ENCODE measurements around the gene SLC24A4.

SLC24A4 gene

DNA sequence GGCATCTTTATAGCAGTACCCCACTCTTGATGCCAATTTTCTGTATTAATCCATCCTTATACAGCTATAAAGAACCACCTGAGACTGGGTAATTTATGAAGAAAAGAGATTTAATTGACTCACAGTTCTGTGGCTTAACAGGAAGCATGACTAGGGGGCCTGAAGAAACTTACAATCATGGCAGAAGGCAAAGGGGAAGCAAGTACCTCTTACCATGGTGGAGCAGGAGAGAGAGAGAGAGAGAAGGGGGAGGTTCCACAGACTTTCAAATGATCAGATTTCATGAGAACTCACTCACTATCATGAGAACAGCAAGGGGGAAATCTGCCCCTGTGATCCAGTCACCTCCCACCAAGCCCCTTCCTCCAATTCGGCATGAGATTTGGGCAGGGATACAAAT, 84.4 kb downstream of the SLC24A4 start:
- DNase-seq, result no peak

DNA sequence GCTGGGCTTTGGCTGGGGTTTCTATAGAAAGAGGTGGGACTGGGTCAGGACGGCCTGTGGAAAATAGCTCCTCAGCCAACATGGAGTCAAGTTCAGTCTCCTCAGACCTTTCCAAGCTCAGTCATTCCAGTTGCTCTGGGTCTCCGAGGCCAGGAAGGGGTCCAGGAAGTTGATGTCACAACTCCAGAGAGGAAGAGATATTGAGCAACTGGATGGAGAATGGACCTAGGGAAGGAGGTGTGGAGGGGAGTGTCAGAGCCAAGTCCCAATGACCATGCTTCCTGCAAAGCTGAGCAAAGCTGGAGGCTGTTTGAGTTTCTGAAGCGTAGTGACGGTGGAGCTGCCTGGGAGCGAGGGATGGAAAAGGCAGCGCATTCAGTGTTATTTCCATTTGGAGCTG, 86.1 kb downstream of the SLC24A4 start:
- no peak for DNase-seq

DNA sequence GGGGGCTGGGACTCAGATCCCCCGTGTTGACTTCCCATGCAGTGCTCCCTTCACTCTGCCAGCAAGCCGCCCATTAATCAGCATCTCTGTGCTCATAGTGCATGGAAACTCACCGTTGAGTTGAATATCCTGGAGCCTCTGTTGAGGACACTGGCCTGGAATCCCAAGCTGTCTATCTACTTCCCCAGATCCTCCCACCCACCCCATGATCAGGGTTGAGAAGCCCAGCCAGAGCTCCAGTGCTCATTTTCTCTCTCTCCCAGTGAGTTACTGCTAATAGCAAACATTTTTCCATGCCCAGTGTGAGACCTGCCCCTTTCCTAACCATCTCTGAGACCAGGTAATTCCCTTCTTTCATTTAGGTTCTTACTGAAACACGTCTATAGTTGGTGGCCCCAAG, 88.2 kb downstream of the SLC24A4 start:
- no peak for DNase-seq

DNA sequence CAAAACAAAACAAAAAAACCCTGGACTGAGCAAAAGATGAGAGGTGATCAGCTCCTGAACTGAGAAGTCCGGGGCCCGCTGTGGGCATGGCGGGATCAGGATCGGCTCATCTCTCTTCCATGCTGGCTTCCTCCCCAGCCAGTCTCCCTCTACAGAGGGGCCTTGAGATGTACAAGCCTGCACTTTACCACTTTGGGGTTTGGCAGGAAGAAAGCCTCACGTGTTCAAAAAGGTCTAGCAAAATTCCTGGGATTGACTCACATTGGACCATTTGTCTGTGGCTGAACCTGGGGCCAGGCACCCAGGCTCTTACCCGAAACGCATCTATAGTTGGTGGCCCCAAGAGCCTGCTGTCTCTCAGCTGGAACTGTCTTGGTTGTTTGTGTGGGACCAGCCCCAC, 89.0 kb downstream of the SLC24A4 start:
- no peak for DNase-seq

- DNase-seq, result no peak
Observed at GRCh38 chr14:92412912-92413311, 89.9 kb downstream of the SLC24A4 start.

DNA sequence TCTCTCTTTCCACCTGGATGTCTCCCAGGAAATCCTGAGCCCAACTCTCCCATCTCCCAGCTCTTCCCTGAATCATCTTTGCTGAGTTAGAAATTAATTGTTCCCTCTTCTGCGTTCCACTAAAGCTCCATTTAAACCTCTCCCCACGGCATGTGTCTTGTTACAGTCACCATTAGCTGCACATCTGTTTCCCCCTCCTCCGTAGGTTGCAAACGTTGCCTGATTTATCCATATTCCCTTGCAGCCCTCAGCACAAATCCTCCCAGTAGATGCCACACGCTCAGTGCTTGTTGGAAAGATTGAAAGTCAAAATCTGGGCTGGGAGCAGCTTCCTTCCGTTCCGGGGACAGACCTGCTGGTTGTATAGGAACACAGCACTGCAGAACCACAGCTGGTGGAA, 90.4 kb downstream of the SLC24A4 start:
- DNase-seq, result no peak

- no peak for DNase-seq
Observed at GRCh38 chr14:92414690-92415445, 91.9 kb downstream of the SLC24A4 start.

DNA sequence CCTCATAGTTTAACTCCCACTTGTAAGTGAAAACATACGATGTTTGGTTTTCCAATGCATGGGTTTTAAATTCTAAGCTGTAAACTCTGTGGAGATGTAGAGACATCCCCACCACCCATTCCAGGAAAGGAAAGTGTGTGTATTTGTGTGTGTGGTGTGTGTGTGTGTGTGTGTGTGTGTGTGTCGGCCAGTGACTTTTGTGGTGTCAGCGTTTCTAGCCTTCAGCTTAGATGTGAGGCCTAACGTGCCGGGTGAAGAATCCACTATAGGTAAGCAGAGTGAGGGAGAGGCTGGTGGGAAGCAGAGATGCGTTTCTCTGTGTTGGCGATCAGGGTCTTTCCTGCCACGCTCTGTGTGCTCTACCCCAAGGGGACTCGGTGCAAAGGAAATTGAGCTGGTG, 93.0 kb downstream of the SLC24A4 start:
- no peak for DNase-seq

DNA sequence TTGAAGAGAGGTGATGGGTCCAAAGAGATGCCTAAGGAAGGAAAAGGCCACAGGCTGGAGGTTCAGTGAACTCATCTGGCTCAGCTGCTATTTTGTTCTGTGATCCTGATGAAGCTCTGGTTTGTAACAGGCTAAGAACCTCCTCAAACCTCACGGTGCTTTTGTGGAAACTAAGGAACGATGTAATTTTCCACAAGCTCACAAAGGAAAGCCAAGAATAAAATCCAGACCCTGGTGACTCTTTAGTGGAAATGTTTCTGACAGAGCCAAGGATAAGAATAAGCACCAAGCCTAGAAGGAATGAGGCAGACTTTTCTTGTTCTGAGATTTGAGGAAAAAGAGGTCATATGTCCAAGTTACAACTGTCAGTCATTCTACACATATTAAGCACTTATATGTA, 93.6 kb downstream of the SLC24A4 start:
- DNase-seq, result no peak

GRCh38 chr14:92417759-92418158, 94.8 kb downstream of the SLC24A4 start:
- DNase-seq, result no peak

GRCh38 chr14:92421751-92422150, 98.8 kb downstream of the SLC24A4 start:
- no peak for DNase-seq

DNA sequence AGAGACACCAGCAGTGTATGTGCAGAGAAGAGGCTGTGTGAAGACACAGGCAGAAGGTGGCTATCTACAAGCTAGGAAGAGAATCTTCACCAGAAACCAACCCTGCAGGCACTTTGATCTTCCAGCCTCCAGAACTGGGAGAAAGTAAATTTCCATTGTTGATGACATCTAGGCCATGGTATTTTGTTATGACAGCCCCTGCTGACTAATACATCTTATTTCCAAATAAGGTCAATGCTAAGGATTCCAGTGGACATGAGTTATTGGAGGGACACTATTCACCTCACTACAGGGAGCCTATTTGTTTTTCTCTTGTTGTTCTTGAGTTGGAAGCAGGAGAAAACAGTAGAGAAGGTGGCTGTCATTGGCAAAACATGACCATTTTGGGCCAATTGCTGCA, 102.1 kb downstream of the SLC24A4 start:
- no peak for DNase-seq

- no peak for DNase-seq
Observed at GRCh38 chr14:92426237-92426636, 103.3 kb downstream of the SLC24A4 start.

DNA sequence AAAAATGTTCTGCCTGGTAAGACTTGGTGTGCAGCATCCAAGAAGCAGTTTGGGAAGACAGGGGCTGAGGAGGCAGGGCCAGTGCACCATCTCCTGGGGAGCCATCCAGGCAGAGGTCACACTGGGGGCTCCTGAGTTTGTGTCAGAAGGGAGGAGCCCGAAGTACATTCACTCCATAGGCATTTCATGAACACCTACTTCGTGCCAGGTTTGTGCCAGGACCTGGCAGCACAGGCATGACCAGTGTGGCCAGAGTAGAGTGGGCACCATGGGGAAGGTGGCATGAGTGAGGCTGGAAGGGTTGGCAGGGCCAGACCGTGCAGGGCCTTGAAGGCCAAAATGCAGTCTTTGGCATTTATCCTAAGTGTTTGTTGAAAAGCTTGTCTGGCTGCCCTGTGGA, 104.1 kb downstream of the SLC24A4 start:
- DNase-seq, result no peak

DNA sequence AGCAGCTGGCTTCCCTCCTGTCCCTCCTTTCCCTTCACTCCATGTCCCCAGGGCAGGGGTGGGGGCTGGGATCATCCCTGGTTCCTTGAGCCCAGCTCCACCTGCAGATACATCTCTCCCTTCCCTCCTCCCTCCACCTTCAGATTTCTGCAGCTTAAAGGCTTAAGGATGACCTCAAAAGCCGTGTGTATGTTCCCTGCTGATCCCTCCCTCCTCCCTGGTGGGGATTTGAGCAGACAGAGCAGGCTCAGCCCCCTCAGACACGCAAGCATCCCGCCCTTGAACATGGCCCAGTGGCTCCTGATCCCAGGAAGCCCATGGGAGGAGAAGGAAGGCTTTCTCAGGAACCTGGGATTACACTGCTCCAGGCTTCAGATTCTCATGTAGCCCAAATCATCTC, 107.7 kb downstream of the SLC24A4 start:
- no peak for DNase-seq

GRCh38 chr14:92431199-92431725, 108.3 kb downstream of the SLC24A4 start:
- DNase-seq, result no peak

DNA sequence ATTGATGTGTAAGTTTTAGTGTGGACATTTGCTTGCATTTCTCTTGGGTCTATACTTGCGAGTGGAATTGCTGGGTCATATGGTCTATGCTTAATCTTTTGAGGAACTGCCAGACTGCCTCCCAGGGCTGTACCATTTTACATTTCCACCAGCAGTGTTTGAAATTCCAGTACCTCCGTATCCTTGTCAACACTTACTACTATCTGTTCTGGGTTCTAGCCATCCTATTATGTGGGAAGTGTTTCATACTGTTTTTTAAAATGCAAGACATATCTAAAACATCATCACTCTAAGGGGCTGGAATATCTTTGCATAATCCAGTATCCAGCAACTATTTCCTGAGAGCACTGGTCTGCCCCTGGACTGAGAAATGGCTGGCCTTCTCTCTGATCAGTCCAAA, 110.4 kb downstream of the SLC24A4 start:
- DNase-seq, result no peak

- no peak for DNase-seq
Observed at GRCh38 chr14:92435154-92435553, 112.2 kb downstream of the SLC24A4 start.

GRCh38 chr14:92436115-92436776, 113.3 kb downstream of the SLC24A4 start:
- DNase-seq, result no peak

DNA sequence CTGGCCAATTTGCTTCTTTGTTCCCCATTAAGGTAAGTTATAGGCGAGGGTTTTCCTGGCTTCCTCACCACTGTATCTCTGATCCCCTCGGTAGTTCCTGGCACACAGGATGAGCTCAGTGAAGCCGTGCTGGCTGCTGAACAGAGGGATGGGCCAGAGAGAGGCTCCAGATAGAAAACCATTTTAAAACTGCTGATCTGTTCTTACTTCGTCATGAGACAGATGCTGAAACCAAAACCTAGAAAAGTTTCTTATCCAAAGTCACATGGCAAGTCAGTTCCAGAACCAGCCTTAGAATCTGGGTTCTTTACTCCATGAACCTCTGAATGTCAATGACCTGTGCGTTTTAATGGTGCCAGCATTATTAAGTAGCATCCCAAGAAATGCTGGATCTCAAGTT, 114.3 kb downstream of the SLC24A4 start:
- no peak for DNase-seq

- no peak for DNase-seq
Observed at GRCh38 chr14:92437729-92438285, 114.8 kb downstream of the SLC24A4 start.

DNA sequence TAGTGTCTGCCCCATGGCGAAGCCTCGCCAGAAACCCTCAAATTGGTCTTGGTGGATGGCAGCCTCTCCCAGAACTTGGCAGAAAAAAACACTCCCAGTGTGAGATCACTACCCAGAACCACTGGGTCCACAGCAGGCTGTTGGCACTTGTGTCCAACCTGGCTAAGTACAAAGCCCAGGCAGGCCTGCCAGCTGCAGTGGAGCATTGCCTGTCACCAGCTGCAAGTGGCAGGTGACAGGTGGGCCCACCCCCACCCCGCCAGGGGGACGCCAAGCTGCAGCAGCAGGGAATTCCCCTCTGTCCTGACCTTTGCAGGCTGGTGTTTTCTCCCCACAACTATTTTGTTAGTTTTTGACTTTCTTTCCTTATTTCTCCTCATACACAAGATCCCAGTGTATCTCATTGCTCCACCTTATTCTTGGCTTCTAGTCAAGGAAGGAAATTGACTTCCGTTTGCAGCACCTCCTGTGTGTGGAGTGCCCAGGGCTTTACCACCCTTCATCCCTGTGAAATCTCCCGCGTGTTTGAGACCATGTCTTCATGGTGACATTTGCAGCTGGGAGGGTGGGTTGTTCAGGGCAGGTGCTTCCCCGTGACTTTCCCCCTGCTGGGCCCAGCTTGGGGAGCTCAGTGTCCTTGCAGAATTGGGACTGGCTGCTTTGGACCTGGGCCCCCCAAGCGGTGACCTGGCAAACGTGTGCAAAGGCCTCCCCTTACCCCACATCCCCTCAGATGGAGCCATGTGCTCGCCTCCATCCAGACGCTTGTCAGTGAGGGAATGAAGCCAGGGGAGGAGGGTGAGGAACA, 116.8 kb downstream of the SLC24A4 start:
- DNase-seq, result no peak

DNA sequence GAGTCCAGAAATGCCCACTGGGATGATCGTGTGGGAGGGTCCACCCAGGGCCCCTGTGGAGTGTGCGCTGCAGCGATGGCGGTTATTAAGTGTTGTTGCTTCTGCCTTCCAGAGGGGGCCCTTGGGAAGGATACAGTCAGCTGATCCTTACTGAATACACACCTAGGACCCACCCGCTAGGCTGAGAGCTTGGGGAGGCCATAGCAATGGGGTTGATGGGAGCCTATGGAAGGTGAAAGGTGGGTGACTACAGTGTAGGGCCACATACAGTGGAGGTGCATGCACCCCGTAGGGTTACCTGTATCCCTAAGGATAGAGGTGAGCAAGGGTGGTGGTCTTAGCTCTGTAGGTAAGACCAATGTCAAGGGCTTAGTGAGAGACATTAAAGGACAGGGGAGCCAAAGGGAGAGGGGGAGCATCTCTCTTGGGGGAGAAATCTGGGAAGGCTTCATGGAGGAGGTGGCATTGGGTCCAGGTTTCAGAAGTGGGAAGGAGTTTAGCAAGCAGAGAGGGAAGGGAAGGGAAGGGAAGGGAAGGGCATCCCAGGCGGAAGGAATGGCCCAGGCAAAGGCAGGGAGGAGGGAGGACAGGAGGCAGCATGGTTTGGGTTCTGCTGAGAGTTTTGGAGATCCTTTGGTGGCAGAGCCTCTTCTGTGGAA, 117.5 kb downstream of the SLC24A4 start:
- DNase-seq, result no peak
